HG03139 (cell line): ENCODE results near the gene YEATS4.

Experiments
- ATAC-seq: cut with Tn5 transposase; IDR thresholded peaks from one replicate; pipeline ENCODE4 v1.9.1; 2021; ENCODE audit not compliant: unreplicated experiment

Gene YEATS4

GRCh38 chr12:69388371-69388770 is 28.8 kb downstream of the YEATS4 start:
- ATAC-seq, result no peak

- ATAC-seq, result no peak
Measured at GRCh38 chr12:69389831-69390230, 30.3 kb downstream of the YEATS4 start.

- ATAC-seq, result no peak
Measured at GRCh38 chr12:69392179-69392928, 32.8 kb downstream of the YEATS4 start.

GRCh38 chr12:69396041-69396440 is 36.5 kb downstream of the YEATS4 start:
- no peak for ATAC-seq

DNA sequence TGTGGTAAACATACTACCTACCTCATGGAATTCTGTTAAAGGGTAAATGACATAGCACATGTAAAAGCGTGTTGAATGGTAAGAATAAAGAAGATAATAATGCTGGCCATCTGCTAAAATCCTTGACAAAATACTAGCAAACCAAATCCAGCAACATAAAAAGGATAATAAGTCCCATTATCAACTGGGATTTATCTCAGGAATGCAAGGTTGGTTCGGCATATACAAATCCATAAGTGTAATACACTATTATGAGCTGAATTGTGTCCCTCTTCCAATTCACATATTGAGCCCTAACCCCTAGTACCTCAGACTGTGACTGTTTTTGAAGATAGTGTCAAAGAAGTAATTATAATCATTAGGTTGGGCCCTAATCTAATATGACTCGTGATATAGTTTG is 37.4 kb downstream of the YEATS4 start:
- no peak for ATAC-seq

- no peak for ATAC-seq
Measured at GRCh38 chr12:69397978-69398377, 38.4 kb downstream of the YEATS4 start.

DNA sequence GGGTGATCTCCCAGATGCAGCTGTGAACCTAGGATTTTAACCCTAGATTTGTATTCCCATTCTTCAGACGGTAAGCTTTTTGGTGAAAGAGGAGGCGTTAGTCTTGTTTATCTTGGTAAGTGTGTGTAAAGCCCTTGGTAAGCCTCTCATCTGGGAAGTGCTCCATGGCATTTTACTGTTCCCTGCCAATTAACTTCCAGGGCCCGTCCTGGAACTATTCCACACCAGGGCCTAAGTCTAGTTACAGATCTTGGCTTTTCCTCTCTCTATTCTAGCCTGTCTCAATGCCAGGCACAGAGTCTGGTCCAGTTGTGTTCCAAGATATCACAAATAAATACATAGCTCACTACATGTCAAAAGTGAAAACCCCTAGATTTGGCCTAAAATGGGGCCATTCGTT is 42.4 kb downstream of the YEATS4 start:
- no peak for ATAC-seq

DNA sequence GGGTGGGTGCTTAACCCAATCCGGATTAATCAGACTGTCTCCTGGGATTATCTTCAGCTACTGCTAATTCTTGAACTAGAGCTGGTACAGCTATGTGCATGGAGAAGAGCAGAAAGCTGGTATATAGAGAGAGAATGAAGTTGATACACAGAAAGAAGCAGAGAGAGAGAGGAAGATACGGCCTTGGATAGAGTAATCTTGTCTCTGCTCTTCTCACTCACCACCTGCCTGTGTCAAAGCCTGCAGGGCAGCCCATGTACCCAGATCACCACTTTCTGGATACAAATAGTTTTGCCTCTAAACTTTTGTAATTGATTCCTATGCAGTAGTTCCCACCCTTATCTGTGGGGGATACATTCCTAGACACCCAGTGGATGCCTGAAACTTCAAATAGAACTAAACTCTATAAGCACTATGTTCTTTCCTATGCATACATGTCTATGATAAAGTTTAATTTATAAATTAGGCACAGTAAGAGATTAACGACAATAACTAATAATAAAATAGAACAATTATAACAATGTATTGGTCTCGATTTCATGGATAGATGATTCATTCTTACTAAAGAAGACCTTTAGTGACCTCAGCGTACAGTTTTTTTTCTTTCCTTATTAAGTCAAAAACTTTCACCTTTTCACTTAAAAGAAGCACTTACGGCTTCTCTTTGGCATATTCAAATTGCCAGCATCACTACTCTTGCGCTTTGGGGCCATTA is 45.5 kb downstream of the YEATS4 start:
- no peak for ATAC-seq

GRCh38 chr12:69405566-69405865 is 46.0 kb downstream of the YEATS4 start:
- ATAC-seq, result no peak

- ATAC-seq, result no peak
Measured at GRCh38 chr12:69406217-69406616, 46.7 kb downstream of the YEATS4 start.

- ATAC-seq, result no peak
Measured at GRCh38 chr12:69410571-69410970, 51.0 kb downstream of the YEATS4 start.

GRCh38 chr12:69412655-69413054 is 53.1 kb downstream of the YEATS4 start:
- no peak for ATAC-seq

- ATAC-seq, result no peak
Measured at GRCh38 chr12:69415471-69416275, 56.1 kb downstream of the YEATS4 start.

GRCh38 chr12:69417231-69417630 is 57.7 kb downstream of the YEATS4 start:
- ATAC-seq, result no peak

GRCh38 chr12:69417741-69418167 is 58.2 kb downstream of the YEATS4 start:
- no peak for ATAC-seq

GRCh38 chr12:69419701-69420100 is 60.2 kb downstream of the YEATS4 start:
- no peak for ATAC-seq

DNA sequence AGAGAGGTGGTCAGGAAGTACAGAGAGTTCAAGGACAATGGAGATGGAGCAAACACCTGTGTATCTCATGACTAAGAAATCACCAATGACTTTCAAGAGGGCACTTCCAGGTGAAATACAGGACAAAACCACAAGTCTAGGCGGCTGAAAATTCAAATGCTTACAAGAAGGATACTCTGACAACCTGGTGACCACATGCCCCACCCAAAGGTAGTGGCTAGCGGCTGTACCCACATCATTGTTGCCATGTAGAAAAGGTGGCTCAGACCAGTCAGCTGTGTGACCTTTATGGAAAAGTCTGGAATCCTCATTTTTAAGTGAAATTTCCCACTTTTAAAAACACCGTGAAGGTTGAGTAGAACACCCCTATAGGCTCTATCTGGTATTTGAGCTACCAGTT is 62.0 kb downstream of the YEATS4 start:
- ATAC-seq, result no peak

DNA sequence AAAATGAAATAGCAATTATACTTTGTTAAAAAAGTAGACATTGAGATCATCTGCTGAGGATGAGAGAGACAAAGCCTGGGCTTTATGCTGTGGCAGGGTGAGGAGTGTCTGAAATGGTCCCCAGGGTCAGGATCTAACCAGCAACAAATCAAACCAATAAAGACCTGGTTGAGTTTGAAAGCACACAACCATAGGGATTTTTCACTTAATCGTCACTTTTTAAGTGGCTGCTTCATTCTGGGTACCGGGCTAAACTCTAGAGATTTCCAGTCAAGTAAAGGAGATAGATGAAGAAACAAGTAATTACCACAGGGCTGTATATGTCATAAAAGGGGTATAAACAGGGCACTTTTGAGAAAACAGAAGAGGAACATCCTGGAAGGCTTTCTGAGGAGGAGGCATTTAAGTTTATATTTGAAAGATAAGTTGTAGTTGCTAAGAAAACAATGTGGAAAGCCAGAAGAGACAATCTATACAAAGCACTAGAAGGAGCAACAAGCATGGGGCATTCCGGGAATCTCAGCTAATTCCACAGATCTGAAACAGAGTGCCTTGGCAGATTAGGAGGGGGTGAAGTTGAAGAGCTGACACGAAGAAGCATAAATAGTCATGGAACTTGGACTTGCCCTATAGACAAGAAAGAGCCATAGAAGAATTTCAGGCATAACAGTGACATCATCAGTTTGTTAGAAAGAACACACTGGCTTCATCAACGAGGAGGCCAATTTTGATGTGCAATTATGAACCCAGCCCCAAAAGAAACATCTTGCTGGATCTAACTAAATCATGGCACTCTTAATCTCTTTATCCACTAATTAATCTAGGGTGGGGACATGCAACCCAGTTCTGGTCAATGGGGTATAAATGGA is 63.7 kb downstream of the YEATS4 start:
- ATAC-seq, result no peak

GRCh38 chr12:69425417-69425816 is 65.9 kb downstream of the YEATS4 start:
- no peak for ATAC-seq

DNA sequence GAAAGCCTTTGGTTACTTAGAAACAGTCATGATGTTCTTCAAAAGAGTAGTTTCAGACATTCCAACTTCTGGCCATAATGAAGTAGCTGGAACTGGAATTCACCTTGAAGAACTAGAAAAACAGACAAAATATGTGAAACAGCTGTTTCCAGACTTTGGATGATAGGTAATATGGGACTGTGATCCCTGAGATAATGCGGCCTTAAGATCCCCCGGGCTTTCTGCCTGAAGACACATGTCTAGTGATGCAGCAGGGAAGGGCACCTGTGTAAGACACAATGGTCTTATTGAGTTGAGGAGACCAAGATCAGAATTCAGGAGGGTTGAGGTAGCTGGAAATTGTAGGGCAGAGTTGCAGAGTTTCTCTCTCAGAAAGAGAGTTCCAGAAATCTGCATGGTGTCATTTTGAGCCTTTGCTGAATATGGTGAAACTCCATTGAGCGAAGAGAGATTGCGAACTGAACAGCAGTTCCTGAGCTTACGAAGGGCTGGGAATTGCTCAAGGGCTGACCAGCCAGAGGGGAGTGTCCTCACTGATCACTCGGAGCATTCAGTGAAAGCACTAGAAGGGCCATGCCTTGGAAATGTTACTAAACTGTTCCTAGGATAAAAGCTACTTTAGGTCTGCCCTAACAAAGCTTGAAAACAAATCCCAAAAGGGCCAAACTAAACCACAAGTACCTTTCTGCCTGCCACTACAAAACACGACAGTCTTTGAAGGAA is 69.0 kb downstream of the YEATS4 start:
- no peak for ATAC-seq
